Fibroblast of lung (primary cell): ENCODE measurements around the gene RNU1-2.
"Not testable (repeated sequence)": the region's sequence is repeated elsewhere in the genome, so short reads cannot be mapped to it uniquely, and the experiment has no call there.

Source experiments
- EZH2 ChIP-seq: IDR thresholded peaks from 2 replicates; pipeline ENCODE4 v1.5.1; 2012; ENCODE audit warnings: low read length, control low read depth, mild to moderate bottlenecking; ENCODE audit errors: missing control alignments
- TF ChIP-seq, protein P1 (sequence below), 2 donors: IDR thresholded peaks in 1 of 2; conservative IDR thresholded peaks in 1 of 2; 1 replicate in 1 of 2; 2 replicates in 1 of 2; pipeline ENCODE4 v1.5.1; 2011 to 2012; ENCODE audit warnings: low read length in 2 of 2, control low read depth in 1 of 2, inconsistent platforms in 1 of 2, low read depth in 1 of 2, mild to moderate bottlenecking in 1 of 2

DNA sequence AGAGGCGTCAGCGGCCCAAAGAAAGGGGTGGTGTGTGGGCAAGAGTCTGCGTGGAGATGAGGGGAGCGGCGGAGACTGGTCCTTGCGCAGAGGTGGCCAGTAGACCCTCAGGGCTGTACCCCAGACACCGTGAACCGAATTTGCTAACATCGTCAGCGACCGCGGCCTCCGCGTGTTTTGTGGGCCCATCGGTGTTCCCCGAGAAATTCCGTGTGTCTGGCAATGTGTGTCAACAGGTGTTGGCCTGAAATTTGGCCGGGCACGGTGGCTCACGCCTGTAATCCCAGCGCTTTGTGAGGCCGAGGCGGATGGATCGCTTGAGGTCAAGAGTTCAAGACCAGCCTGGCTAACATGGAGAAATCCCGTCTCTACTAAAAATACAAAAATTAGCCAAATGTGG lies 33.4 kb upstream of the RNU1-2 start:
- TF ChIP-seq, protein P1, sequence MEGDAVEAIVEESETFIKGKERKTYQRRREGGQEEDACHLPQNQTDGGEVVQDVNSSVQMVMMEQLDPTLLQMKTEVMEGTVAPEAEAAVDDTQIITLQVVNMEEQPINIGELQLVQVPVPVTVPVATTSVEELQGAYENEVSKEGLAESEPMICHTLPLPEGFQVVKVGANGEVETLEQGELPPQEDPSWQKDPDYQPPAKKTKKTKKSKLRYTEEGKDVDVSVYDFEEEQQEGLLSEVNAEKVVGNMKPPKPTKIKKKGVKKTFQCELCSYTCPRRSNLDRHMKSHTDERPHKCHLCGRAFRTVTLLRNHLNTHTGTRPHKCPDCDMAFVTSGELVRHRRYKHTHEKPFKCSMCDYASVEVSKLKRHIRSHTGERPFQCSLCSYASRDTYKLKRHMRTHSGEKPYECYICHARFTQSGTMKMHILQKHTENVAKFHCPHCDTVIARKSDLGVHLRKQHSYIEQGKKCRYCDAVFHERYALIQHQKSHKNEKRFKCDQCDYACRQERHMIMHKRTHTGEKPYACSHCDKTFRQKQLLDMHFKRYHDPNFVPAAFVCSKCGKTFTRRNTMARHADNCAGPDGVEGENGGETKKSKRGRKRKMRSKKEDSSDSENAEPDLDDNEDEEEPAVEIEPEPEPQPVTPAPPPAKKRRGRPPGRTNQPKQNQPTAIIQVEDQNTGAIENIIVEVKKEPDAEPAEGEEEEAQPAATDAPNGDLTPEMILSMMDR (conservative IDR thresholded peaks at IDR 0.05 in 1 of 2, IDR thresholded peaks at IDR 0.05 in 1 of 2; ENCODE audit: low read depth in 1 of 2, low read length in 2 of 2): not testable (repeated sequence)
- TF ChIP-seq EZH2: not testable (repeated sequence)
